IMR-90 (cell line): ENCODE measurements around the gene ERC2. TPM values are rescaled to one million over a fixed set of nuclear protein-coding genes. Genes with fewer than 3 reads are reported as not detected.
A peak's percentile ranks its signal among the peaks of the same experiment; 100 is the strongest.

Experiments
- ATAC-seq: fragments of 200-7000 bp; cut with Tn5 transposase; 2 replicates; pipeline ENCODE4 v1.9.1; 2020; ENCODE audit warnings: low read depth, mild to moderate bottlenecking, moderate library complexity
- BruUV-seq: library from RNA; stranded (reverse); fragments of 400-500 nt; replicated peaks from 2 replicates; lab custom pipeline; 2021; lab: Mats Ljungman, UMichigan
- CTCF ChIA-PET: fragments of 300-600 bp; formaldehyde crosslinking; extraction: SDS; loops from one replicate; lab custom pipeline; 2021; ENCODE audit warnings: antibody characterized with exemption; lab: Yijun Ruan, JAX
- POLR2A ChIA-PET: fragments of 300-600 bp; sonication (Branson Sonifier 250); formaldehyde crosslinking; loops from one replicate; lab custom pipeline; 2022; ENCODE audit warnings: antibody characterized with exemption; ENCODE audit not compliant: unreplicated experiment; lab: Charles Lee
- DNase-seq: peaks from one replicate; pipeline ENCODE4 v3.0.0; 2013
- H2AFZ ChIP-seq: replicated peaks from 2 replicates; pipeline ENCODE3; 2013; ENCODE audit warnings: low read length, mild to moderate bottlenecking; ENCODE audit not compliant: poor library complexity
- H2AK5ac ChIP-seq: 2 replicates; pipeline ENCODE4 v1.6.1; 2013; ENCODE audit warnings: low read depth, low read length, inconsistent platforms
- H2AK9ac ChIP-seq: replicated peaks from 2 replicates; pipeline ENCODE3; 2013; ENCODE audit warnings: mild to moderate bottlenecking, low read depth, low read length, moderate library complexity; ENCODE audit not compliant: poor library complexity
- H2BK120ac ChIP-seq: 2 replicates; pipeline ENCODE4 v1.6.1; 2013; ENCODE audit warnings: low read depth, low read length, inconsistent platforms
- H2BK15ac ChIP-seq: 3 replicates; pipeline ENCODE4 v1.6.1; 2013; ENCODE audit warnings: low read depth, low read length, inconsistent platforms
- H2BK20ac ChIP-seq: 2 replicates; pipeline ENCODE4 v1.6.1; 2013; ENCODE audit warnings: low read depth, mild to moderate bottlenecking, inconsistent platforms, low read length, moderate library complexity
- H2BK5ac ChIP-seq: 2 replicates; pipeline ENCODE4 v1.6.1; 2013; ENCODE audit warnings: mild to moderate bottlenecking, low read depth, low read length, inconsistent platforms; ENCODE audit not compliant: poor library complexity, severe bottlenecking
- H3K14ac ChIP-seq: replicated peaks from 2 replicates; pipeline ENCODE4 v1.6.1; 2013; ENCODE audit warnings: low read depth, low read length, inconsistent platforms
- H3K18ac ChIP-seq: 2 replicates; pipeline ENCODE4 v1.6.1; 2013; ENCODE audit warnings: low read depth, low read length, control low read depth
- H3K23ac ChIP-seq: 2 replicates; pipeline ENCODE4 v1.6.1; 2013; ENCODE audit warnings: low read depth, low read length, inconsistent platforms
- H3K27ac ChIP-seq: 2 replicates; pipeline ENCODE4 v1.5.1; 2013; ENCODE audit warnings: mild to moderate bottlenecking, control low read depth, low read length; ENCODE audit not compliant: insufficient read depth
- H3K27me3 ChIP-seq: 2 replicates; pipeline ENCODE4 v1.6.1; 2013; ENCODE audit warnings: low read length; ENCODE audit not compliant: control insufficient read depth, insufficient read depth
- H3K36me3 ChIP-seq: 2 replicates; pipeline ENCODE4 v1.6.1; 2013; ENCODE audit warnings: low read length, mixed read lengths; ENCODE audit not compliant: control insufficient read depth, insufficient read depth
- H3K4ac ChIP-seq: 2 replicates; pipeline ENCODE4 v1.6.1; 2013; ENCODE audit warnings: low read depth, low read length, inconsistent platforms
- H3K4me1 ChIP-seq: 2 replicates; pipeline ENCODE4 v1.6.1; 2013; ENCODE audit warnings: low read length, mixed read lengths; ENCODE audit not compliant: control insufficient read depth, insufficient read depth
- H3K4me2 ChIP-seq: 2 replicates; pipeline ENCODE4 v1.6.1; 2013; ENCODE audit warnings: low read depth, mild to moderate bottlenecking, control low read depth, low read length, moderate library complexity
- H3K4me3 ChIP-seq: 2 replicates; pipeline ENCODE4 v1.5.1; 2013; ENCODE audit warnings: low read depth, mild to moderate bottlenecking, control low read depth, low read length, moderate library complexity; ENCODE audit not compliant: insufficient read depth
- H3K56ac ChIP-seq: 2 replicates; pipeline ENCODE4 v1.6.1; 2013; ENCODE audit warnings: low read length, inconsistent platforms; ENCODE audit not compliant: insufficient read depth; ENCODE audit errors: extremely low read depth
- H3K79me1 ChIP-seq, 2 experiments: 2 replicates each; pipeline ENCODE4 v1.6.1; 2013; ENCODE audit warnings: low read length in 2 of 2, inconsistent platforms in 1 of 2, low read depth in 1 of 2
- H3K9ac ChIP-seq: 2 replicates; pipeline ENCODE4 v1.6.1; 2013; ENCODE audit warnings: low read depth, low read length, control low read depth
- H3K9me1 ChIP-seq: 2 replicates; pipeline ENCODE4 v1.6.1; 2013; ENCODE audit warnings: low read length, inconsistent platforms; ENCODE audit not compliant: insufficient read depth
- H3K9me3 ChIP-seq: 2 replicates; pipeline ENCODE4 v1.6.1; 2013; ENCODE audit warnings: low read length; ENCODE audit not compliant: control insufficient read depth, insufficient read depth
- H4K20me1 ChIP-seq: 2 replicates; pipeline ENCODE4 v1.6.1; 2013; ENCODE audit warnings: low read length, inconsistent platforms; ENCODE audit not compliant: insufficient read depth
- H4K5ac ChIP-seq: 2 replicates; pipeline ENCODE4 v1.6.1; 2013; ENCODE audit warnings: mild to moderate bottlenecking, low read depth, low read length, control low read depth
- H4K8ac ChIP-seq, 2 experiments: 2 replicates each; pipeline ENCODE4 v1.6.1; 2013; ENCODE audit warnings: low read depth in 2 of 2, low read length in 2 of 2, control low read depth in 1 of 2, inconsistent platforms in 1 of 2
- H4K91ac ChIP-seq: 2 replicates; pipeline ENCODE4 v1.6.1; 2013; ENCODE audit warnings: low read depth, low read length, inconsistent platforms; ENCODE audit not compliant: insufficient read depth
- BHLHE40 ChIP-seq: fragments of 150-350 bp; IDR thresholded peaks from 2 replicates; pipeline ENCODE4 v1.6.1; 2016; ENCODE audit warnings: mild to moderate bottlenecking, low read depth, low read length
- CEBPB ChIP-seq: IDR thresholded peaks from 2 replicates; pipeline ENCODE4 v1.6.1; 2012; ENCODE audit warnings: low read depth, low read length, improper control_type of control experiment
- CHD1 ChIP-seq: IDR thresholded peaks from 2 replicates; pipeline ENCODE4 v1.6.1; 2012; ENCODE audit warnings: low read depth, low read length, improper control_type of control experiment
- FOS ChIP-seq: fragments of 150-350 bp; IDR thresholded peaks from 2 replicates; pipeline ENCODE4 v1.6.1; 2016; ENCODE audit warnings: low read depth, low read length
- MAFK ChIP-seq: IDR thresholded peaks from 2 replicates; pipeline ENCODE4 v1.6.1; 2012; ENCODE audit warnings: low read depth, low read length, improper control_type of control experiment
- MAZ ChIP-seq: IDR thresholded peaks from 2 replicates; pipeline ENCODE4 v1.6.1; 2012; ENCODE audit warnings: low read depth, mild to moderate bottlenecking, low read length, improper control_type of control experiment, moderate library complexity, borderline replicate concordance
- MXI1 ChIP-seq: IDR thresholded peaks from 2 replicates; pipeline ENCODE4 v1.6.1; 2012; ENCODE audit warnings: low read depth, mild to moderate bottlenecking, low read length, moderate library complexity, borderline replicate concordance
- NFE2L2 ChIP-seq: fragments of 150-350 bp; IDR thresholded peaks from 2 replicates; pipeline ENCODE4 v1.6.1; 2016; ENCODE audit warnings: low read depth, mild to moderate bottlenecking, low read length
- POLR2A ChIP-seq: IDR thresholded peaks from 2 replicates; pipeline ENCODE4 v1.6.1; 2012; ENCODE audit warnings: mild to moderate bottlenecking, low read depth, low read length
- RCOR1 ChIP-seq: IDR thresholded peaks from 2 replicates; pipeline ENCODE4 v1.6.1; 2012; ENCODE audit warnings: mild to moderate bottlenecking, low read length, improper control_type of control experiment; ENCODE audit not compliant: insufficient replicate concordance
- SMC3 ChIP-seq: fragments of 150-350 bp; IDR thresholded peaks from 2 replicates; pipeline ENCODE4 v1.6.1; 2016; ENCODE audit warnings: low read depth, mild to moderate bottlenecking, antibody characterized with exemption, low read length, moderate library complexity
- WGBS, 2 experiments: methylation state at CpG; one replicate each; pipeline versions ENCODE4 v1.1.5 to v1.1.7; 2013; ENCODE audit warnings: missing lambda C conversion rate in 2 of 2; ENCODE audit not compliant: insufficient read length in 1 of 2; ENCODE audit errors: extremely low coverage in 2 of 2; 5-methylcytosine and 5-hydroxymethylcytosine counted together
- dilution Hi-C: fragments of 300-500 bp; cut with HindIII; formaldehyde crosslinking; loops from one replicate; pipeline ENCODE4 v1.14.3; 2018; ENCODE audit warnings: low sequenced_read_pairs; ENCODE audit not compliant: unreplicated experiment
- in situ Hi-C: fragments of 300-500 bp; cut with MboI; formaldehyde crosslinking; loops from 3 replicates; pipeline ENCODE4 v1.14.3; 2019; ENCODE audit warnings: low sequenced_read_pairs, inconsistent platforms, mixed read lengths
- intact Hi-C: fragments of 100-400 bp; cut with micrococcal nuclease; formaldehyde crosslinking; loops from 2 replicates; pipeline ENCODE4 v1.10.0; 2022
- polyA plus RNA-seq, 3 experiments: library from polyadenylated mRNA; depleted of rRNA; stranded (reverse); fragments of >200 nt; gene quantifications; 2 replicates each; pipeline ENCODE4 v1.2.3, GENCODE V29; 2012; ENCODE audit warnings: low replicate concordance in 1 of 3
- total RNA-seq: library from RNA; depleted of rRNA; stranded (reverse); fragments of >200 nt; gene quantifications from 2 replicates; pipeline ENCODE4 v1.2.3, GENCODE V29; 2012
- TF ChIP-seq, protein P1 (sequence below): fragments of 150-350 bp; IDR thresholded peaks from 2 replicates; pipeline ENCODE4 v1.6.1; 2016; ENCODE audit warnings: low read depth, mild to moderate bottlenecking, low read length, moderate library complexity, borderline replicate concordance
- TF ChIP-seq, protein P2 (sequence below): conservative IDR thresholded peaks from 2 replicates; pipeline ENCODE4 v1.5.1; 2012; ENCODE audit warnings: mild to moderate bottlenecking, low read depth, low read length, improper control_type of control experiment
- TF ChIP-seq, protein P3 (sequence below): fragments of 150-350 bp; IDR thresholded peaks from 2 replicates; pipeline ENCODE4 v1.6.1; 2017; ENCODE audit warnings: mild to moderate bottlenecking, antibody characterized with exemption, low read length, low read depth

Gene ERC2
- total and polyA plus RNA-seq, 2 of the 4 experiments (the other 2 are of a cell fraction) = 0.17 to 0.18 TPM

- DNase-seq = peak; percentile 7
- Histone ChIP-seq H3K56ac (peak overlapping the region; percentile 35; the same call in 1 of the 2 replicates), H3K27ac (peak overlapping the region; percentile 93), H3K4me1 (peaks cover 10% of the 10 kb centered on the region), H3K4ac (peak overlapping the region; percentile 66), H4K8ac (peak overlapping the region; percentile 56 to 63; a peak in 3 of 4 replicates), H3K18ac (peak overlapping the region; percentile 94), H2AK5ac (peak overlapping the region; percentile 89), H3K27me3 (no peaks in the 10 kb centered on the region), H2BK20ac (peak overlapping the region; percentile 83; the same call in 1 of the 2 replicates), H4K91ac (peak overlapping the region; percentile 71), H3K9me3 (no peaks in the 10 kb centered on the region), H2BK5ac (peak overlapping the region; percentile 58), H2BK15ac (peak overlapping the region; percentile 86), H3K14ac (peak overlapping the region; percentile 74), H3K23ac (peak overlapping the region; percentile 37; the same call in 1 of the 2 replicates), H3K4me2 (no peak overlapping the region; the same call in 1 of the 2 replicates), H4K20me1 (no peaks in the 10 kb centered on the region), H2AK9ac (no peak overlapping the region), H3K4me3 (no peak overlapping the region), H3K36me3 (no peaks in the 10 kb centered on the region), H4K5ac (peak overlapping the region; percentile 91), H2BK120ac (peak overlapping the region; percentile 82), H2AFZ (no peak overlapping the region), H3K9me1 (peaks cover 10% of the 10 kb centered on the region), H3K9ac (peak overlapping the region; percentile 8; the same call in 1 of the 2 replicates), H3K79me1 (no peaks in the 10 kb centered on the region)
- peak; percentile 24 for ATAC-seq
- intact Hi-C loops (no loop called here), dilution Hi-C loops (no loop called here), in situ Hi-C loops (no loop called here)
- no TSS peak for BruUV-seq
- no CpG with 5 or more reads among the region's 2 CpGs for WGBS, 2 experiments
- CTCF ChIA-PET = no interaction called here
- POLR2A ChIA-PET = no interaction called here
- TF ChIP-seq, protein P1, sequence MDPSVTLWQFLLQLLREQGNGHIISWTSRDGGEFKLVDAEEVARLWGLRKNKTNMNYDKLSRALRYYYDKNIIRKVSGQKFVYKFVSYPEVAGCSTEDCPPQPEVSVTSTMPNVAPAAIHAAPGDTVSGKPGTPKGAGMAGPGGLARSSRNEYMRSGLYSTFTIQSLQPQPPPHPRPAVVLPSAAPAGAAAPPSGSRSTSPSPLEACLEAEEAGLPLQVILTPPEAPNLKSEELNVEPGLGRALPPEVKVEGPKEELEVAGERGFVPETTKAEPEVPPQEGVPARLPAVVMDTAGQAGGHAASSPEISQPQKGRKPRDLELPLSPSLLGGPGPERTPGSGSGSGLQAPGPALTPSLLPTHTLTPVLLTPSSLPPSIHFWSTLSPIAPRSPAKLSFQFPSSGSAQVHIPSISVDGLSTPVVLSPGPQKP = no peak
- TF ChIP-seq FOS = no peak
- TF ChIP-seq CHD1 = no peak
- no peak for TF ChIP-seq MXI1
- no peak for TF ChIP-seq NFE2L2
- no peak for TF ChIP-seq RCOR1
- no peak for TF ChIP-seq POLR2A
- TF ChIP-seq SMC3 = no peak
- TF ChIP-seq, protein P2, sequence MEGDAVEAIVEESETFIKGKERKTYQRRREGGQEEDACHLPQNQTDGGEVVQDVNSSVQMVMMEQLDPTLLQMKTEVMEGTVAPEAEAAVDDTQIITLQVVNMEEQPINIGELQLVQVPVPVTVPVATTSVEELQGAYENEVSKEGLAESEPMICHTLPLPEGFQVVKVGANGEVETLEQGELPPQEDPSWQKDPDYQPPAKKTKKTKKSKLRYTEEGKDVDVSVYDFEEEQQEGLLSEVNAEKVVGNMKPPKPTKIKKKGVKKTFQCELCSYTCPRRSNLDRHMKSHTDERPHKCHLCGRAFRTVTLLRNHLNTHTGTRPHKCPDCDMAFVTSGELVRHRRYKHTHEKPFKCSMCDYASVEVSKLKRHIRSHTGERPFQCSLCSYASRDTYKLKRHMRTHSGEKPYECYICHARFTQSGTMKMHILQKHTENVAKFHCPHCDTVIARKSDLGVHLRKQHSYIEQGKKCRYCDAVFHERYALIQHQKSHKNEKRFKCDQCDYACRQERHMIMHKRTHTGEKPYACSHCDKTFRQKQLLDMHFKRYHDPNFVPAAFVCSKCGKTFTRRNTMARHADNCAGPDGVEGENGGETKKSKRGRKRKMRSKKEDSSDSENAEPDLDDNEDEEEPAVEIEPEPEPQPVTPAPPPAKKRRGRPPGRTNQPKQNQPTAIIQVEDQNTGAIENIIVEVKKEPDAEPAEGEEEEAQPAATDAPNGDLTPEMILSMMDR = no peak
- no peak for TF ChIP-seq CEBPB
- no peak for TF ChIP-seq MAFK
- no peak for TF ChIP-seq MAZ
- no peak for TF ChIP-seq BHLHE40
- TF ChIP-seq, protein P3, sequence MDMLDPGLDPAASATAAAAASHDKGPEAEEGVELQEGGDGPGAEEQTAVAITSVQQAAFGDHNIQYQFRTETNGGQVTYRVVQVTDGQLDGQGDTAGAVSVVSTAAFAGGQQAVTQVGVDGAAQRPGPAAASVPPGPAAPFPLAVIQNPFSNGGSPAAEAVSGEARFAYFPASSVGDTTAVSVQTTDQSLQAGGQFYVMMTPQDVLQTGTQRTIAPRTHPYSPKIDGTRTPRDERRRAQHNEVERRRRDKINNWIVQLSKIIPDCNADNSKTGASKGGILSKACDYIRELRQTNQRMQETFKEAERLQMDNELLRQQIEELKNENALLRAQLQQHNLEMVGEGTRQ = no peak
These were observed 583.6 kb downstream of the ERC2 start for GRCh38 chr3:55884491-55885285.
